ENCODE data around the gene NUCKS1. TPM values are rescaled to one million over a fixed set of nuclear protein-coding genes. Genes with fewer than 3 reads are reported as not detected.

NUCKS1 gene
- total and polyA plus RNA-seq, 2 of the 13 experiments (the other 11 are each of a cell fraction or from before 2014, with no cell fraction given) = 35.5 to 117 TPM

- TF ChIP-seq PAXIP1 (CRISPR knock-in tag; conservative IDR thresholded peaks at IDR 0.05) (no peak), ARNTL (CRISPR knock-in tag; IDR thresholded peaks at IDR 0.05) (peak; percentile 49; the same call in 1 of the 2 replicates), ZBTB7B (CRISPR knock-in tag; IDR thresholded peaks at IDR 0.05) (0 out of 2 replicates have a peak, but pooled peaks have one; percentile 19), ARID3A (IDR thresholded peaks at IDR 0.05; ENCODE audit: low read depth, low read length) (no peak), ZNF367 (CRISPR knock-in tag; IDR thresholded peaks at IDR 0.05; ENCODE audit: borderline replicate concordance) (no peak), ZNF256 (CRISPR knock-in tag; conservative IDR thresholded peaks at IDR 0.05) (no peak), ARID4A (CRISPR knock-in tag; IDR thresholded peaks at IDR 0.05; ENCODE audit: borderline replicate concordance) (no peak; the same call in 1 of the 2 replicates), RNF2 (conservative IDR thresholded peaks at IDR 0.05; ENCODE audit: low read depth) (no peak), ZBTB14 (CRISPR knock-in tag; IDR thresholded peaks at IDR 0.05) (no peak), PTBP1 (IDR thresholded peaks at IDR 0.05; ENCODE audit: low read depth, low read length, poor library complexity, severe bottlenecking) (no peak), MXD1 (CRISPR knock-in tag; IDR thresholded peaks at IDR 0.05) (0 out of 2 replicates have a peak, but pooled peaks have one; percentile 35), KDM5B (CRISPR knock-in tag; IDR thresholded peaks at IDR 0.05; ENCODE audit: borderline replicate concordance) (peak; percentile 23; the same call in 1 of the 2 replicates), ATF4 (CRISPR knock-in tag; IDR thresholded peaks at IDR 0.05) (no peak)
These were observed 81.0 kb downstream of the NUCKS1 start (continued) for GRCh38 chr1:205668951-205669340.

All from HepG2 (cell line).